HepG2 (cell line): ENCODE measurements around the gene SLC2A14. TPM values are rescaled to one million over a fixed set of nuclear protein-coding genes. Genes with fewer than 3 reads are reported as not detected.

Experiments used
- ATAC-seq: fragments of 200-7000 bp; cut with Tn5 transposase; 3 replicates; pipeline ENCODE4 v1.9.1; 2020; ENCODE audit warnings: mild to moderate bottlenecking, moderate library complexity
- BruUV-seq: library from RNA; stranded (reverse); fragments of 400-500 nt; replicated peaks from 2 replicates; lab custom pipeline; 2021; lab: Mats Ljungman, UMichigan
- CTCF ChIA-PET: fragments of 300-600 bp; formaldehyde crosslinking; extraction: SDS; loops from one replicate; lab custom pipeline; 2021; ENCODE audit warnings: low total read pairs, inconsistent platforms, low intra/inter-chr PET ratio; lab: Yijun Ruan, JAX
- POLR2A ChIA-PET: fragments of 350-600 bp; sonication (Branson Sonifier 250); formaldehyde crosslinking; loops from one replicate; lab custom pipeline; 2020; ENCODE audit warnings: antibody characterized with exemption, inconsistent platforms; lab: Yijun Ruan, JAX
- DNase-seq: peaks from one replicate; pipeline ENCODE4 v3.0.0-alpha.2; 2015; ENCODE audit warnings: low spot score
- FAIRE-seq: peaks from 3 replicates; lab custom pipeline; 2011; peaks lifted over from hg19 to GRCh38; lab: Jason Lieb, UNC
- H2AFZ ChIP-seq: one replicate; pipeline ENCODE4 v1.6.1; 2011; ENCODE audit warnings: low read length, inconsistent platforms
- H3K27ac ChIP-seq: fragments of 300-600 bp; 3 replicates; pipeline ENCODE4 v1.8.0; 2011; ENCODE audit warnings: mixed run types, mild to moderate bottlenecking, mixed read lengths, low read length, inconsistent platforms; ENCODE audit not compliant: insufficient read depth; ENCODE audit errors: extremely low read length
- H3K27me3 ChIP-seq, 2 experiments: fragments of 200-600 bp in 1 of 2; 2 replicates in 1 of 2; 3 replicates in 1 of 2; pipeline versions ENCODE4 v1.6.0 to v1.8.0; 2011; ENCODE audit warnings: low read length in 2 of 2, mild to moderate bottlenecking in 2 of 2, moderate library complexity in 2 of 2, inconsistent platforms in 1 of 2; ENCODE audit not compliant: insufficient read depth in 2 of 2, control insufficient read depth in 1 of 2
- H3K36me3 ChIP-seq, 2 experiments: fragments of 200-600 bp in 1 of 2; replicated peaks in 1 of 2; 2 replicates in 1 of 2; 3 replicates in 1 of 2; pipeline versions ENCODE4 v1.5.1 to v1.8.0; 2011; ENCODE audit warnings: low read length in 2 of 2, inconsistent platforms in 1 of 2; ENCODE audit not compliant: insufficient read depth in 2 of 2, control insufficient read depth in 1 of 2
- H3K4me1 ChIP-seq: 2 replicates; pipeline ENCODE4 v1.5.1; 2012; ENCODE audit warnings: low read length, inconsistent platforms; ENCODE audit not compliant: insufficient read depth
- H3K4me2 ChIP-seq: 2 replicates; pipeline ENCODE4 v1.6.0; 2011; ENCODE audit warnings: low read depth, low read length, inconsistent platforms
- H3K4me3 ChIP-seq, 3 experiments: fragments of 200-600 bp in 1 of 3; sonication (generic), shearing (Covaris generic) in 1 of 3; replicated peaks in 1 of 3; 2 replicates each; pipeline ENCODE4 v1.5.1; 2011 to 2016; ENCODE audit warnings: low read length in 3 of 3, inconsistent platforms in 2 of 3, low read depth in 2 of 3, mild to moderate bottlenecking in 2 of 3, control low read depth in 1 of 3, mixed read lengths in 1 of 3; ENCODE audit not compliant: insufficient read depth in 1 of 3
- H3K79me2 ChIP-seq: one replicate; pipeline ENCODE4 v1.6.1; 2011; ENCODE audit warnings: low read length, inconsistent platforms; ENCODE audit not compliant: insufficient read depth
- H3K9ac ChIP-seq: 2 replicates; pipeline ENCODE4 v1.6.0; 2011; ENCODE audit warnings: mild to moderate bottlenecking, low read depth, low read length, inconsistent platforms; ENCODE audit not compliant: insufficient read depth
- H3K9me3 ChIP-seq: 2 replicates; pipeline ENCODE4 v1.5.1; 2012; ENCODE audit warnings: mild to moderate bottlenecking, low read length
- H4K20me1 ChIP-seq: 2 replicates; pipeline ENCODE4 v1.6.0; 2011; ENCODE audit warnings: inconsistent platforms, mild to moderate bottlenecking, low read length, moderate library complexity; ENCODE audit not compliant: insufficient read depth
- CEBPG ChIP-seq: IDR thresholded peaks from 2 replicates; pipeline ENCODE4 v1.6.1; 2016
- CHD2 ChIP-seq: IDR thresholded peaks from 2 replicates; pipeline ENCODE4 v1.6.1; 2011; ENCODE audit warnings: low read depth, low read length, improper control_type of control experiment
- HOXA7 ChIP-seq: sonication (generic); formaldehyde crosslinking; IDR thresholded peaks from 2 replicates; pipeline ENCODE4 v1.8.1; 2022; ENCODE audit warnings: mild to moderate bottlenecking, missing genetic modification reagents, moderate library complexity
- IRF1 ChIP-seq: sonication (generic); formaldehyde crosslinking; IDR thresholded peaks from 2 replicates; pipeline ENCODE4 v1.4.0; 2020; ENCODE audit warnings: low read depth, mild to moderate bottlenecking, missing genetic modification reagents
- PBX3 ChIP-seq: sonication (generic); formaldehyde crosslinking; IDR thresholded peaks from 2 replicates; pipeline ENCODE4 v1.8.1; 2023; ENCODE audit warnings: missing genetic modification reagents, inconsistent platforms, borderline replicate concordance
- RXRB ChIP-seq: IDR thresholded peaks from 2 replicates; pipeline ENCODE4 v1.6.1; 2016; ENCODE audit warnings: borderline replicate concordance, missing genetic modification reagents, missing compliant biosample characterization
- SATB2 ChIP-seq: sonication (generic); formaldehyde crosslinking; IDR thresholded peaks from 2 replicates; pipeline ENCODE4 v1.5.0; 2020; ENCODE audit warnings: missing genetic modification reagents
- SMAD3 ChIP-seq: sonication (generic); formaldehyde crosslinking; IDR thresholded peaks from 2 replicates; pipeline ENCODE4 v1.4.0; 2020; ENCODE audit warnings: missing genetic modification reagents
- ZFYVE20 ChIP-seq: sonication (generic); formaldehyde crosslinking; IDR thresholded peaks from 2 replicates; pipeline ENCODE4 v1.8.0; 2023; ENCODE audit warnings: low read depth, mild to moderate bottlenecking, moderate library complexity, missing genetic modification reagents, borderline replicate concordance
- ZNF138 ChIP-seq: sonication (generic); formaldehyde crosslinking; IDR thresholded peaks from 2 replicates; pipeline ENCODE4 v1.5.0; 2020; ENCODE audit warnings: mild to moderate bottlenecking, low read depth, missing genetic modification reagents
- ZNF281 ChIP-seq: sonication (generic); formaldehyde crosslinking; IDR thresholded peaks from 2 replicates; pipeline ENCODE4 v1.4.0; 2020; ENCODE audit warnings: missing genetic modification reagents, borderline replicate concordance
- ZNF501 ChIP-seq: sonication (generic); formaldehyde crosslinking; IDR thresholded peaks from 2 replicates; pipeline ENCODE4 v1.5.1; 2020; ENCODE audit warnings: mild to moderate bottlenecking, moderate library complexity, missing genetic modification reagents
- ZSCAN21 ChIP-seq: sonication (generic); formaldehyde crosslinking; IDR thresholded peaks from 2 replicates; pipeline ENCODE4 v1.8.0; 2022; ENCODE audit warnings: mild to moderate bottlenecking, missing genetic modification reagents, moderate library complexity, borderline replicate concordance
- WGBS: methylation state at CpG from one replicate; pipeline ENCODE4 v1.1.6; 2017; ENCODE audit warnings: low lambda C conversion rate; 5-methylcytosine and 5-hydroxymethylcytosine counted together
- in situ Hi-C: cut with HindIII; loops from 2 replicates; pipeline ENCODE4 v1.10.0; 2017; ENCODE audit warnings: low pct_unique_long_range_greater_than_20kb; ENCODE audit not compliant: extremely low pct_ligation_motif_present
- intact Hi-C: fragments of 100-400 bp; cut with micrococcal nuclease; formaldehyde crosslinking; loops from one replicate; pipeline ENCODE4 v1.10.0; 2022; ENCODE audit not compliant: unreplicated experiment
- polyA plus RNA-seq, 8 experiments: library from polyadenylated mRNA; depleted of rRNA in 3 of 8; stranded (reverse) in 7 of 8; unstranded in 1 of 8; fragments of >200 nt; fragmentation: Illumina TruSeq in 4 of 8; extraction: Trizol in 4 of 8; gene quantifications; 2 replicates each; pipeline versions ENCODE4 v1.2.1 to v1.2.3, GENCODE V29; 2011 to 2016; ENCODE audit warnings: low read depth in 4 of 8, missing spikeins in 1 of 8, mixed read lengths in 1 of 8; ENCODE audit not compliant: insufficient read depth in 1 of 8
- total RNA-seq, 5 experiments: library from RNA; depleted of rRNA; stranded (reverse); fragments of >200 nt; fragmentation: Illumina TruSeq; extraction: Trizol; gene quantifications; 2 replicates each; pipeline ENCODE4 v1.2.3, GENCODE V29; 2016; ENCODE audit warnings: low read depth in 1 of 5

SLC2A14 gene
- total and polyA plus RNA-seq, 2 of the 13 experiments (the other 11 are each of a cell fraction or from before 2014, with no cell fraction given): 7.7 to 39.0 TPM

- H3K4me2 ChIP-seq: no peak overlapping the region
- intact Hi-C loops: no loop called here
- H3K9ac ChIP-seq: no peak overlapping the region
- ChIA-PET CTCF (no interaction called here), POLR2A (no interaction called here)
- BruUV-seq: no TSS peak
- TF ChIP-seq CHD2 (no peak), IRF1 (CRISPR knock-in tag) (no peak), ZNF138 (CRISPR knock-in tag) (no peak), ZNF501 (CRISPR knock-in tag) (no peak), CEBPG (CRISPR knock-in tag) (no peak), SMAD3 (CRISPR knock-in tag) (no peak)
- ATAC-seq (no peak), FAIRE-seq (no peak), DNase-seq (no peak)
- H3K79me2 ChIP-seq: no peaks in the 10 kb centered on the region
- H4K20me1 ChIP-seq: no peaks in the 10 kb centered on the region
- peaks cover 3 to 12% of the 10 kb centered on the region in 2 experiments; a peak in 4 of 5 replicates for H3K36me3 ChIP-seq
- no peak overlapping the region for H3K4me3 ChIP-seq
- 97% methylated on average over 4 of the region's 4 CpGs for WGBS
- in situ Hi-C loops: no loop called here
- no peaks in the 10 kb centered on the region for H3K9me3 ChIP-seq
- H3K27ac ChIP-seq: no peak overlapping the region
- peaks cover 17% of the 10 kb centered on the region for H3K4me1 ChIP-seq
- no peaks in the 10 kb centered on the region for H3K27me3 ChIP-seq
- no peak overlapping the region for H2AFZ ChIP-seq
Measured at GRCh38 chr12:7868391-7868790, 4.3 kb downstream of the SLC2A14 start.

GRCh38 chr12:7864601-7865150 lies 8.0 kb downstream of the SLC2A14 start:
- H3K27me3 ChIP-seq: no peaks in the 10 kb centered on the region
- no peak overlapping the region for H3K27ac ChIP-seq
- no peaks in the 10 kb centered on the region for H3K79me2 ChIP-seq
- in situ Hi-C loops: no loop called here
- CTCF ChIA-PET: no interaction called here
- H3K4me2 ChIP-seq: no peak overlapping the region
- no peak for FAIRE-seq
- no peak for TF ChIP-seq PBX3
- TF ChIP-seq HOXA7 (CRISPR knock-in tag): no peak
- TF ChIP-seq ZNF281 (CRISPR knock-in tag): no peak
- no peak for TF ChIP-seq ZFYVE20
- no peak for TF ChIP-seq SATB2 (CRISPR knock-in tag)
- TF ChIP-seq ZSCAN21 (CRISPR knock-in tag): no peak
- TF ChIP-seq RXRB (CRISPR knock-in tag): no peak
- H3K4me3 ChIP-seq: no peak overlapping the region
- no peaks in the 10 kb centered on the region for H3K9me3 ChIP-seq
- no peak for ATAC-seq
- no peaks in the 10 kb centered on the region for H4K20me1 ChIP-seq
- H3K9ac ChIP-seq: no peak overlapping the region
- peaks cover 23% of the 10 kb centered on the region for H3K4me1 ChIP-seq
- BruUV-seq: no TSS peak
- POLR2A ChIA-PET: no interaction called here
- no peak overlapping the region for H2AFZ ChIP-seq
- H3K36me3 ChIP-seq: peaks cover 3 to 17% of the 10 kb centered on the region in 2 experiments; a peak in 3 of 5 replicates
- 90% methylated on average over 12 of the region's 12 CpGs for WGBS
- DNase-seq: no peak
- intact Hi-C loops: no loop called here
